ENCODE measurements around the gene SLC25A28. TPM values are rescaled to one million over a fixed set of nuclear protein-coding genes. Genes with fewer than 3 reads are reported as not detected.
A peak's percentile ranks its signal among the peaks of the same experiment; 100 is the strongest.

SLC25A28 gene
- total RNA-seq, 6 experiments from 2014 or later = 18.3 to 23.9 (median 21.2) TPM

DNA sequence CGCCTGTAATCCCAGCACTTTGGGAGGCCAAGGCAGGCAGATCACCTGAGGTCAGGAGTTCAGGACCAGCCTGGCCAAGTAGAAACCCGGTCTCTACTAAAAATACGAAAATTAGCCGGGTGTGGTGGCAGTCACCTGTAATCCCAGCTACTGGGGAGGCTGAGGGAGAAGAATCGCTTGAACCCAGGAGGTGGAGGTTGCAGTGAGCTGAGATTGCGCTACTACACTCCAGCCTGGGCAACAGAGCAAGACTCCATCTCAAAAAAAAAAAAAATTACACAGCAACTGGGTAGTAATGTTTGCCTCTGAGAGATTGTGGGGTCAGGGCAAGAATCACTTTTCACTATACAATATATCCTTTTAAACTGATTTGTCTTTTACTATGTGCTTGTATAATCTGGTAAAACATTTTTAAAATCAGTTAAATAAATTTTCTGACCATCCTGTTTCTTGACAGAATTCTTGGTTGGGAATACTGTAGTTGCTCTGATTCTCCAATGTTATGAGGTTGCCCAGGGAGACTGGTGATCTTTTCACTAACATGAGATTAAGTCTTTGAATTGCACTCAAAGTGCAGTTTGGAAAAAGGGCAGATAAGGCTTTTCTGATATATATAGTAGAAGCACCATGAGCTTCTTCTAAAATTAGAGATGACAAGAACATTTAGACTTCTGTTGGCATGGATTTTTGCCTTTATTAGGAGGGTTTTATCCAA, 40.6 kb upstream of the SLC25A28 start:
- Mint-ChIP-seq H3K27ac (peak overlapping the region; percentile 95), H3K4me1 (ENCODE audit: low read depth) (peaks cover 70% of the 10 kb centered on the region), H3K27me3 (ENCODE audit: insufficient read depth) (no peaks in the 10 kb centered on the region; the same call in 1 of the 2 replicates), H3K36me3 (ENCODE audit: low read depth) (peaks cover 40% of the 10 kb centered on the region), H3K9me3 (no peaks in the 10 kb centered on the region), H3K4me3 (peak overlapping the region; percentile 94)
- DNase-seq = no peak
- TF ChIP-seq, protein P1, sequence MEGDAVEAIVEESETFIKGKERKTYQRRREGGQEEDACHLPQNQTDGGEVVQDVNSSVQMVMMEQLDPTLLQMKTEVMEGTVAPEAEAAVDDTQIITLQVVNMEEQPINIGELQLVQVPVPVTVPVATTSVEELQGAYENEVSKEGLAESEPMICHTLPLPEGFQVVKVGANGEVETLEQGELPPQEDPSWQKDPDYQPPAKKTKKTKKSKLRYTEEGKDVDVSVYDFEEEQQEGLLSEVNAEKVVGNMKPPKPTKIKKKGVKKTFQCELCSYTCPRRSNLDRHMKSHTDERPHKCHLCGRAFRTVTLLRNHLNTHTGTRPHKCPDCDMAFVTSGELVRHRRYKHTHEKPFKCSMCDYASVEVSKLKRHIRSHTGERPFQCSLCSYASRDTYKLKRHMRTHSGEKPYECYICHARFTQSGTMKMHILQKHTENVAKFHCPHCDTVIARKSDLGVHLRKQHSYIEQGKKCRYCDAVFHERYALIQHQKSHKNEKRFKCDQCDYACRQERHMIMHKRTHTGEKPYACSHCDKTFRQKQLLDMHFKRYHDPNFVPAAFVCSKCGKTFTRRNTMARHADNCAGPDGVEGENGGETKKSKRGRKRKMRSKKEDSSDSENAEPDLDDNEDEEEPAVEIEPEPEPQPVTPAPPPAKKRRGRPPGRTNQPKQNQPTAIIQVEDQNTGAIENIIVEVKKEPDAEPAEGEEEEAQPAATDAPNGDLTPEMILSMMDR (IDR thresholded peaks at IDR 0.05) = no peak

DNA sequence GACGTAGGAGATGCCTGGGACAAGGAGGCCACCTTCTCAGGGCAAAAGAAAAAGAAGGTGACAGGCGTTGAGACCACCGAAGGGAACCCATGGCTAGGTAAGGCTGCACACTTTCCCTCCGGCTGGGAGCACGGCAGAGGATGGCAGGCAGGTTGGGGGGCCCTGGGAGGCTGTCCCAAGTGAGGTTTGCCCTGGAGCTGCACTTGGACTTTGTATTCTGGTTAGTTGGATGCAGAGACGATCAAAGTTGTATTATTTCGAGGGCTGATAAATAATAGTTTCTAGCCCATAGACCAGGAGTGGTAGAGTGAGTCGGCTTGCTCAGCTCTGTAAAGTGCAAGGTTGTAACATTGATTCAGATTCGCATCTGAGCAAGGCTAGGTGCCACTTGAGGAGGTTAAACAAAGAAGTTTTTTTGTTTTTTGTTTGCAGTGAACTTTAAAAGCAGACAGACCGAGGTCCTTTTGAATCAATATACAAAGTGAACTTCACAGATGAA, 39.7 kb upstream of the SLC25A28 start:
- TF ChIP-seq, protein P1 (IDR thresholded peaks at IDR 0.05) = no peak
- H3K27me3 Mint-ChIP-seq (ENCODE audit: insufficient read depth) = no peaks in the 10 kb centered on the region; the same call in 1 of the 2 replicates
- H3K27ac Mint-ChIP-seq = peak overlapping the region; percentile 95
- DNase-seq = no peak
- H3K36me3 Mint-ChIP-seq (ENCODE audit: low read depth) = peaks cover 31% of the 10 kb centered on the region
- peaks cover 69% of the 10 kb centered on the region for H3K4me1 Mint-ChIP-seq (ENCODE audit: low read depth)
- peak overlapping the region; percentile 94 for H3K4me3 Mint-ChIP-seq
- no peaks in the 10 kb centered on the region for H3K9me3 Mint-ChIP-seq

DNA sequence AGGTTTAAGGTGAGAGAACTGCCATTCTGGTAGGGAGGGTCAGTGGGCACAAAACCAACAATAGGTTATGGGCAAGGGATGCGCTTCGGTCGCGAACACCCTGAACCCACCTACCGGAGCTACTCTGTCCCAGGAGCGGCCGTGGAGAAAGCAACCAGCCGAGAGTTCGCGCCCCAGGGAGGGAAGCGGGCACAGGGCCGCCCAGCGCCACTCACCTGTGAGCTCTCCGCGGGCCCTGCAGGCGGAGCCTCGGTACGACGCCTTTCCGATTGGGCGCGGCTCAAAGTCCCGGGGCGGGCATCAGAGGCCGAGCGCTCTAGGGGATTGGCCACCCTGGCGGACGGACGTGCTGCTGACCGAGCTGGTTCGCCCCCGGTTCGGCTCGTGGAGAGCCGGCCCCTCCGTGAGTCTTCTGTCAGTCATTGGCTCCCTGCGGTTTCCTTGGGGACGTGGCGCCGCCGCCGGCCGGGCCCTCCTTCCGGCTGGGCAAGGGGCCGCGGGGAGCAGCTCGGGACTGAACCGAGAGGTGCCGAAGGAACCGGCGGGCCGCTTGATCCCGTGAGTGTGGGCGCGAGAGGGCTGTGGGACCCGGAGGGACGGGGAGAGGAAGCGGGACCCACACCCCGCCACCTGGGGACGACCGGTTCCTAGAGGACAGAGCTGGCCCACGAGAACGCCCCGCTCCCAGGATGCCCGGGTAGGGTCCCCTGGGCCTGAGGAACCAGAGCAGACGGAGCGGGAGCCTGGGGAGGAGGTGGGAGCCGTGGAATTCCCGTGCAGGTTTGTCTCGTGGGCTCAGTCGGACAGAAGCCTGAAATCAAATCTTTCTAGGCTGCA, 39.0 kb upstream of the SLC25A28 start, which contains the start of gene ENTPD7:
Gene ENTPD7, plus strand, starts transcription at position 479 of the 837 bp plus-strand sequence. CDS start 448 bp downstream, outside the sequence.
- no peaks in the 10 kb centered on the region; the same call in 1 of the 2 replicates for H3K27me3 Mint-ChIP-seq (ENCODE audit: insufficient read depth)
- DNase-seq = peak; percentile 94
- peaks cover 75% of the 10 kb centered on the region for H3K4me1 Mint-ChIP-seq (ENCODE audit: low read depth)
- H3K36me3 Mint-ChIP-seq (ENCODE audit: low read depth) = peaks cover 31% of the 10 kb centered on the region
- H3K27ac Mint-ChIP-seq = peak within 1 kb of the TSS; percentile 95
- peak within 1 kb of the TSS; percentile 94 for H3K4me3 Mint-ChIP-seq
- TF ChIP-seq, protein P1 (IDR thresholded peaks at IDR 0.05) = peak; percentile 68
- no peaks in the 10 kb centered on the region for H3K9me3 Mint-ChIP-seq

DNA sequence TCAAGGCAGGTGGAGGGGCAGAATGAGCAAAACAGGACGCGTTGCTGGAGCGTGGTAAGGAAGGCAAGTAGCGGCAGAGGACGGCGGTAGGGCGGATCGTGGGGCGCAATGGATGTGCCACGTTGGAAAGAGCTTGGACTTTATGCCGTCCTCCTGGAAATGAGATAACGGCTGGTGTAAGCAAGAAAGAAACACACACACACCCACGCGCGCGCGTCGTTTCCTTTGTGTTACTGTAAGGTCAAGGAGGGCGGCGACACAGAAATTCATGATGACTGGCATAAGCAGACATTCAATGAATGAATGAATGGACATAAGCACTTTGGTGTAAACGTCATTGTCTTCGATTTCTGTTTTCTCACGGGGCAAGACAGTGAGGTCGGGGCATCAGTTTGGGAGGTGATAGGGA, 38.4 kb upstream of the SLC25A28 start:
- H3K4me3 Mint-ChIP-seq = peak overlapping the region; percentile 94

More for the DNA sequence above, 38.4 kb upstream of the SLC25A28 start:
- Mint-ChIP-seq H3K36me3 (ENCODE audit: low read depth) (peaks cover 27% of the 10 kb centered on the region), H3K9me3 (no peaks in the 10 kb centered on the region), H3K27ac (peak overlapping the region; percentile 95), H3K27me3 (ENCODE audit: insufficient read depth) (no peaks in the 10 kb centered on the region; the same call in 1 of the 2 replicates), H3K4me1 (ENCODE audit: low read depth) (peaks cover 73% of the 10 kb centered on the region)
- DNase-seq = peak; percentile 4
- TF ChIP-seq, protein P1 (IDR thresholded peaks at IDR 0.05) = no peak

Data from HFFc6 (cell line).